Activated CD8-positive, alpha-beta T cell treated with anti-CD3 and anti-CD28 coated beads, Interleukin-2, amount 10 ng/mL, durations not matched to agents 7 days and 5 days (primary cell): ENCODE data around the gene RDH5. TPM values are rescaled to one million over a fixed set of nuclear protein-coding genes. Genes with fewer than 3 reads are reported as not detected.

Experiments used
- ATAC-seq: fragments of 150-1000 bp; cut with Tn5 transposase; one replicate; pipeline ENCODE4 v1.10.0; 2021; ENCODE audit warnings: moderate library complexity
- CTCF ChIA-PET: fragments of 350-600 bp; sonication (Branson Sonifier 250); formaldehyde crosslinking; loops from one replicate; lab custom pipeline; 2021; ENCODE audit warnings: antibody characterized with exemption; lab: Charles Lee
- POLR2A ChIA-PET: fragments of 350-600 bp; sonication (Branson Sonifier 250); formaldehyde crosslinking; loops from one replicate; lab custom pipeline; 2021; ENCODE audit warnings: antibody characterized with exemption; lab: Charles Lee
- DNase-seq: peaks from one replicate; pipeline ENCODE4 v3.0.0-alpha.2; 2020
- H3K27ac Mint-ChIP-seq: one replicate; pipeline ENCODE4 v1.8.0; 2021; ENCODE audit warnings: mild to moderate bottlenecking, mixed read lengths
- H3K27me3 Mint-ChIP-seq: one replicate; pipeline ENCODE4 v1.8.0; 2021; ENCODE audit warnings: low read depth, mixed read lengths
- H3K36me3 Mint-ChIP-seq: one replicate; pipeline ENCODE4 v1.8.0; 2021; ENCODE audit warnings: low read depth, mixed read lengths
- H3K4me1 Mint-ChIP-seq: one replicate; pipeline ENCODE4 v1.8.0; 2021; ENCODE audit warnings: low read depth, mixed read lengths
- H3K4me3 Mint-ChIP-seq: one replicate; pipeline ENCODE4 v1.8.0; 2021; ENCODE audit warnings: mild to moderate bottlenecking, mixed read lengths
- H3K9me3 Mint-ChIP-seq: one replicate; pipeline ENCODE4 v1.8.0; 2022; ENCODE audit warnings: mixed read lengths; ENCODE audit not compliant: insufficient read depth
- total RNA-seq, 2 experiments: library from RNA; stranded (reverse); gene quantifications; one replicate each; pipeline ENCODE4 v1.2.3, GENCODE V29; 2021

Gene RDH5
- 10 to 100 TPM; 12.0 to 12.1 TPM for total RNA-seq

- Mint-ChIP-seq H3K9me3 (no peaks in the 10 kb centered on the region), H3K27ac (peak within 1 kb of the TSS; percentile 57), H3K4me1 (peaks cover 71% of the 10 kb centered on the region), H3K27me3 (peaks cover 2% of the 10 kb centered on the region), H3K4me3 (peak within 1 kb of the TSS; percentile 15), H3K36me3 (peaks cover 34% of the 10 kb centered on the region)
- ChIA-PET POLR2A (interaction anchor here (1.1 to 3.3 kb wide), 2 partner anchors 10 to 210 kb away, joined by 3 to 21 read pairs; partner anchors contain the start of gene CD63), CTCF (interaction anchor here (1.1 to 7.6 kb wide), 5 partner anchors 10 to 219 kb away, joined by 3 to 170 read pairs (median 5); partner anchors contain the start of gene CD63)
- DNase-seq: no peak
- no peak for ATAC-seq
Observed at GRCh38 chr12:55720071-55720564, at the start of gene RDH5. TSS of gene RDH5 (plus strand) at chr12:55720393. CDS start at chr12:55721185, 792 bp downstream.

GRCh38 chr12:55671746-55672145 is 48.4 kb upstream of the RDH5 start:
- ChIA-PET POLR2A (no interaction called here), CTCF (interaction anchor here (0.9 to 4.1 kb wide), 3 partner anchors 10 to 25 kb away, joined by 4 to 17 read pairs (median 7); a partner anchor contains a TSS)
- ATAC-seq: no peak
- H3K27ac Mint-ChIP-seq: no peak overlapping the region
- no peaks in the 10 kb centered on the region for H3K9me3 Mint-ChIP-seq
- no peak for DNase-seq
- no peak overlapping the region for H3K4me3 Mint-ChIP-seq
- no peaks in the 10 kb centered on the region for H3K36me3 Mint-ChIP-seq
- H3K4me1 Mint-ChIP-seq: no peaks in the 10 kb centered on the region
- H3K27me3 Mint-ChIP-seq: peaks cover 21% of the 10 kb centered on the region

GRCh38 chr12:55673638-55674037 is 46.6 kb upstream of the RDH5 start:
- peaks cover 21% of the 10 kb centered on the region for H3K27me3 Mint-ChIP-seq
- H3K36me3 Mint-ChIP-seq: no peaks in the 10 kb centered on the region
- DNase-seq (no peak), ATAC-seq (no peak)
- ChIA-PET CTCF (interaction anchor here (1.3 to 2.4 kb wide), 3 partner anchors 15 to 27 kb away, joined by 4 to 7 read pairs (median 7); no protein-coding TSS in a partner anchor), POLR2A (no interaction called here)
- no peaks in the 10 kb centered on the region for H3K9me3 Mint-ChIP-seq
- H3K27ac Mint-ChIP-seq: no peak overlapping the region
- no peak overlapping the region for H3K4me3 Mint-ChIP-seq
- H3K4me1 Mint-ChIP-seq: no peaks in the 10 kb centered on the region

GRCh38 chr12:55675666-55676065 is 44.5 kb upstream of the RDH5 start:
- H3K27ac Mint-ChIP-seq: no peak overlapping the region
- POLR2A ChIA-PET: no interaction called here
- no peaks in the 10 kb centered on the region for H3K4me1 Mint-ChIP-seq
- H3K4me3 Mint-ChIP-seq: no peak overlapping the region
- no peaks in the 10 kb centered on the region for H3K36me3 Mint-ChIP-seq
- DNase-seq (no peak), ATAC-seq (no peak)
- CTCF ChIA-PET: no interaction called here
- peaks cover 33% of the 10 kb centered on the region for H3K27me3 Mint-ChIP-seq
- no peaks in the 10 kb centered on the region for H3K9me3 Mint-ChIP-seq

- Mint-ChIP-seq H3K36me3 (no peaks in the 10 kb centered on the region), H3K27ac (no peak overlapping the region), H3K9me3 (no peaks in the 10 kb centered on the region), H3K27me3 (peaks cover 42% of the 10 kb centered on the region), H3K4me3 (no peak overlapping the region), H3K4me1 (peaks cover 5% of the 10 kb centered on the region)
- DNase-seq: no peak
- POLR2A ChIA-PET: no interaction called here
- no peak for ATAC-seq
- CTCF ChIA-PET: no interaction called here
Observed at GRCh38 chr12:55676707-55677106, 43.5 kb upstream of the RDH5 start.

GRCh38 chr12:55679691-55680090 is 40.5 kb upstream of the RDH5 start:
- no peaks in the 10 kb centered on the region for H3K9me3 Mint-ChIP-seq
- H3K36me3 Mint-ChIP-seq: no peaks in the 10 kb centered on the region
- H3K27ac Mint-ChIP-seq: no peak overlapping the region
- peaks cover 39% of the 10 kb centered on the region for H3K27me3 Mint-ChIP-seq
- ChIA-PET CTCF (no interaction called here), POLR2A (no interaction called here)
- DNase-seq: no peak
- peaks cover 5% of the 10 kb centered on the region for H3K4me1 Mint-ChIP-seq
- ATAC-seq: no peak
- H3K4me3 Mint-ChIP-seq: no peak overlapping the region

GRCh38 chr12:55681142-55682077 is 38.8 kb upstream of the RDH5 start:
- Mint-ChIP-seq H3K4me3 (no peak overlapping the region), H3K27ac (no peak overlapping the region), H3K27me3 (peaks cover 31% of the 10 kb centered on the region), H3K9me3 (no peaks in the 10 kb centered on the region), H3K36me3 (no peaks in the 10 kb centered on the region), H3K4me1 (peaks cover 5% of the 10 kb centered on the region)
- DNase-seq (no peak), ATAC-seq (no peak)
- ChIA-PET CTCF (interaction anchor here (0.8 to 1.3 kb wide), 5 partner anchors 10 to 57 kb away, joined by 3 to 7 read pairs (median 4); partner anchors contain the start of gene BLOC1S1), POLR2A (no interaction called here)

GRCh38 chr12:55682087-55682796 is 38.0 kb upstream of the RDH5 start:
- no peak overlapping the region for H3K27ac Mint-ChIP-seq
- no peak for DNase-seq
- no peaks in the 10 kb centered on the region for H3K36me3 Mint-ChIP-seq
- POLR2A ChIA-PET: no interaction called here
- no peaks in the 10 kb centered on the region for H3K9me3 Mint-ChIP-seq
- no peak overlapping the region for H3K4me3 Mint-ChIP-seq
- H3K27me3 Mint-ChIP-seq: peaks cover 29% of the 10 kb centered on the region
- ATAC-seq: no peak
- peaks cover 5% of the 10 kb centered on the region for H3K4me1 Mint-ChIP-seq
- CTCF ChIA-PET: interaction anchor here (0.8 to 1.3 kb wide), 5 partner anchors 11 to 56 kb away, joined by 3 to 7 read pairs (median 4); partner anchors contain the start of gene BLOC1S1

- ChIA-PET CTCF (interaction anchor here (0.6 to 0.9 kb wide), 2 partner anchors 23 to 407 kb away, joined by 3 to 4 read pairs; no protein-coding TSS in a partner anchor), POLR2A (no interaction called here)
- no peaks in the 10 kb centered on the region for H3K36me3 Mint-ChIP-seq
- no peaks in the 10 kb centered on the region for H3K9me3 Mint-ChIP-seq
- ATAC-seq (no peak), DNase-seq (no peak)
- H3K4me1 Mint-ChIP-seq: peaks cover 8% of the 10 kb centered on the region
- no peak overlapping the region for H3K27ac Mint-ChIP-seq
- peaks cover 28% of the 10 kb centered on the region for H3K27me3 Mint-ChIP-seq
- H3K4me3 Mint-ChIP-seq: no peak overlapping the region
Observed at GRCh38 chr12:55683676-55684075, 36.5 kb upstream of the RDH5 start.

GRCh38 chr12:55684761-55685370 is 35.3 kb upstream of the RDH5 start:
- Mint-ChIP-seq H3K4me3 (no peak overlapping the region), H3K27me3 (peaks cover 21% of the 10 kb centered on the region), H3K27ac (no peak overlapping the region), H3K9me3 (no peaks in the 10 kb centered on the region), H3K4me1 (peaks cover 8% of the 10 kb centered on the region), H3K36me3 (no peaks in the 10 kb centered on the region)
- DNase-seq: no peak
- no peak for ATAC-seq
- ChIA-PET CTCF (no interaction called here), POLR2A (no interaction called here)

GRCh38 chr12:55685671-55686070 is 34.5 kb upstream of the RDH5 start:
- POLR2A ChIA-PET: no interaction called here
- ATAC-seq: no peak
- CTCF ChIA-PET: no interaction called here
- Mint-ChIP-seq H3K27me3 (peaks cover 17% of the 10 kb centered on the region), H3K27ac (no peak overlapping the region), H3K9me3 (no peaks in the 10 kb centered on the region), H3K4me3 (no peak overlapping the region), H3K4me1 (peaks cover 8% of the 10 kb centered on the region), H3K36me3 (no peaks in the 10 kb centered on the region)
- DNase-seq: no peak
